Adrenal gland (tissue), 5 donors: ENCODE measurements around the gene ECM1.

Experiments used
- CTCF ChIP-seq, 6 experiments: fragments of 450-650 bp in 4 of 6; fragments of 200-600 bp in 2 of 6; sonication (generic) in 1 of 6; IDR thresholded peaks; 1 replicate in 5 of 6; 2 replicates in 1 of 6; pipeline versions ENCODE4 v1.5.1 to v1.8.0; 2016 to 2021; ENCODE audit warnings: antibody characterized with exemption in 6 of 6, mild to moderate bottlenecking in 2 of 6, moderate library complexity in 1 of 6
- POLR2A ChIP-seq, 2 donors: fragments of 450-650 bp; IDR thresholded peaks; one replicate each; pipeline ENCODE4 v1.6.1; 2017; ENCODE audit warnings: antibody characterized with exemption in 2 of 2, mild to moderate bottlenecking in 2 of 2, moderate library complexity in 1 of 2
- donor health status: DM: no; HTN: no; CAD: no.

- no peak for TF ChIP-seq CTCF (IDR thresholded peaks at IDR 0.05)
- no peak for TF ChIP-seq POLR2A (IDR thresholded peaks at IDR 0.05)
These were observed 42.5 kb downstream of the ECM1 start for GRCh38 chr1:150550222-150551050.
